GM23338 (cell line): ENCODE measurements around the gene PTPRN2. TPM values are rescaled to one million over a fixed set of nuclear protein-coding genes. Genes with fewer than 3 reads are reported as not detected.

Experiments
- EZH2 ChIP-seq: fragments of 200-600 bp; sonication (generic); IDR thresholded peaks from one replicate; pipeline ENCODE4 v1.8.0; 2017; ENCODE audit warnings: antibody characterized with exemption, mild to moderate bottlenecking, low read depth; ENCODE audit not compliant: unreplicated experiment
- EZH2phosphoT487 ChIP-seq: fragments of 200-600 bp; sonication (generic); IDR thresholded peaks from one replicate; pipeline ENCODE4 v1.8.1; 2018; ENCODE audit warnings: antibody characterized with exemption; ENCODE audit not compliant: unreplicated experiment
- JUNB ChIP-seq: IDR thresholded peaks from one replicate; pipeline ENCODE4 v1.6.1; 2016; ENCODE audit warnings: antibody characterized with exemption; ENCODE audit not compliant: unreplicated experiment
- STAT1 ChIP-seq: IDR thresholded peaks from one replicate; pipeline ENCODE4 v1.6.1; 2016; ENCODE audit warnings: antibody characterized with exemption; ENCODE audit not compliant: unreplicated experiment
- ZNF114 ChIP-seq: fragments of 250-450 bp; sonication (Bioruptor Pico); IDR thresholded peaks from 2 replicates; pipeline ENCODE4 v1.5.0; 2020; ENCODE audit warnings: mild to moderate bottlenecking, moderate library complexity
- polyA plus RNA-seq: library from polyadenylated mRNA; unstranded; fragments of >200 nt; fragmentation: Nextera tagmentation; extraction: Ambion mirVana; gene quantifications from 2 replicates; pipeline ENCODE4 v1.2.1, GENCODE V29; 2016
- total RNA-seq: library from RNA; depleted of rRNA; stranded (reverse); fragments of >200 nt; shearing (Covaris generic); gene quantifications from 2 replicates; pipeline ENCODE4 v1.2.3, GENCODE V29; 2014
- TF ChIP-seq, protein P1 (sequence below): fragments of 250-450 bp; sonication (Bioruptor Pico); IDR thresholded peaks from 2 replicates; pipeline ENCODE4 v1.5.0; 2020; ENCODE audit warnings: mild to moderate bottlenecking, moderate library complexity
- TF ChIP-seq, protein P2 (sequence below), 2 experiments: fragments of 200-600 bp in 1 of 2; sonication (generic) in 1 of 2; conservative IDR thresholded peaks; 2 replicates each; pipeline versions ENCODE4 v1.5.1 to v1.6.1; 2016 to 2017; ENCODE audit warnings: antibody characterized with exemption in 2 of 2, low read depth in 2 of 2, mild to moderate bottlenecking in 2 of 2, moderate library complexity in 1 of 2
- TF ChIP-seq, protein P3 (sequence below): IDR thresholded peaks from one replicate; pipeline ENCODE4 v1.6.1; 2018; ENCODE audit warnings: antibody characterized with exemption; ENCODE audit not compliant: unreplicated experiment

Gene PTPRN2
- total and polyA plus RNA-seq, 2 experiments from 2014 or later: 0.87 to 4.0 TPM

DNA sequence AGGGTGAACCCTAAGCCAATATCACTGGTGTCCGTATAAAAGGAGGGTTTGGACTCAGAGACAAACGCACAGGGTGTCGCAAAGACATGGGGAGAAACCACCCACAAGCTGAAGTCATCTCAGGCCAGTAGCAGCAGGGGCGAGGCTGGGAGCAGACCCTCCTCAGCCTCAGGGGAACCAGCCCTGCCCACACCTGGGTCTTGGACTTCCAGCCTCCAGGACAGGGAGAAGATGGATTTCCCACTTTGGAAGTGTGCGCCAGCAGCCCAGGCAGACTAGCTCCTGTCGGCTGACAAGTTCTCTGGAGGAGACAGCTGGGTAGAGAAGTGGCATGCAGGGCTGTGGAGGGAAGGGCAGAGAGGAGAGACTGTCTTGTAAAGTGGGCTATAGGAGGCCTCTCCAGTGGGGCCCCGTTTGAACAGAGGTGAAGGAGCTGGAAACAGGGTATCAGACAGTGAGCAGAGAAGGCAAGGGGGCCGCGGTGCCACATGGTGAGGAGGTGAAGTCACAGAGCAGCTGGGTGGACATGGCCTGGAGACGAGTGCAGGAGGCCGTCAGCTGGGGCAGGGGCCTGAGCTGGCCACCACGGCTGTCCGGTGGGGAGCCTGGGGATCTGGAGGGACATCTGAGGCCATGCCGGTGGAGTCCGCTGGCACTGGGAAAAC, 475.6 kb downstream of the PTPRN2 start (continued):
- TF ChIP-seq, protein P1, sequence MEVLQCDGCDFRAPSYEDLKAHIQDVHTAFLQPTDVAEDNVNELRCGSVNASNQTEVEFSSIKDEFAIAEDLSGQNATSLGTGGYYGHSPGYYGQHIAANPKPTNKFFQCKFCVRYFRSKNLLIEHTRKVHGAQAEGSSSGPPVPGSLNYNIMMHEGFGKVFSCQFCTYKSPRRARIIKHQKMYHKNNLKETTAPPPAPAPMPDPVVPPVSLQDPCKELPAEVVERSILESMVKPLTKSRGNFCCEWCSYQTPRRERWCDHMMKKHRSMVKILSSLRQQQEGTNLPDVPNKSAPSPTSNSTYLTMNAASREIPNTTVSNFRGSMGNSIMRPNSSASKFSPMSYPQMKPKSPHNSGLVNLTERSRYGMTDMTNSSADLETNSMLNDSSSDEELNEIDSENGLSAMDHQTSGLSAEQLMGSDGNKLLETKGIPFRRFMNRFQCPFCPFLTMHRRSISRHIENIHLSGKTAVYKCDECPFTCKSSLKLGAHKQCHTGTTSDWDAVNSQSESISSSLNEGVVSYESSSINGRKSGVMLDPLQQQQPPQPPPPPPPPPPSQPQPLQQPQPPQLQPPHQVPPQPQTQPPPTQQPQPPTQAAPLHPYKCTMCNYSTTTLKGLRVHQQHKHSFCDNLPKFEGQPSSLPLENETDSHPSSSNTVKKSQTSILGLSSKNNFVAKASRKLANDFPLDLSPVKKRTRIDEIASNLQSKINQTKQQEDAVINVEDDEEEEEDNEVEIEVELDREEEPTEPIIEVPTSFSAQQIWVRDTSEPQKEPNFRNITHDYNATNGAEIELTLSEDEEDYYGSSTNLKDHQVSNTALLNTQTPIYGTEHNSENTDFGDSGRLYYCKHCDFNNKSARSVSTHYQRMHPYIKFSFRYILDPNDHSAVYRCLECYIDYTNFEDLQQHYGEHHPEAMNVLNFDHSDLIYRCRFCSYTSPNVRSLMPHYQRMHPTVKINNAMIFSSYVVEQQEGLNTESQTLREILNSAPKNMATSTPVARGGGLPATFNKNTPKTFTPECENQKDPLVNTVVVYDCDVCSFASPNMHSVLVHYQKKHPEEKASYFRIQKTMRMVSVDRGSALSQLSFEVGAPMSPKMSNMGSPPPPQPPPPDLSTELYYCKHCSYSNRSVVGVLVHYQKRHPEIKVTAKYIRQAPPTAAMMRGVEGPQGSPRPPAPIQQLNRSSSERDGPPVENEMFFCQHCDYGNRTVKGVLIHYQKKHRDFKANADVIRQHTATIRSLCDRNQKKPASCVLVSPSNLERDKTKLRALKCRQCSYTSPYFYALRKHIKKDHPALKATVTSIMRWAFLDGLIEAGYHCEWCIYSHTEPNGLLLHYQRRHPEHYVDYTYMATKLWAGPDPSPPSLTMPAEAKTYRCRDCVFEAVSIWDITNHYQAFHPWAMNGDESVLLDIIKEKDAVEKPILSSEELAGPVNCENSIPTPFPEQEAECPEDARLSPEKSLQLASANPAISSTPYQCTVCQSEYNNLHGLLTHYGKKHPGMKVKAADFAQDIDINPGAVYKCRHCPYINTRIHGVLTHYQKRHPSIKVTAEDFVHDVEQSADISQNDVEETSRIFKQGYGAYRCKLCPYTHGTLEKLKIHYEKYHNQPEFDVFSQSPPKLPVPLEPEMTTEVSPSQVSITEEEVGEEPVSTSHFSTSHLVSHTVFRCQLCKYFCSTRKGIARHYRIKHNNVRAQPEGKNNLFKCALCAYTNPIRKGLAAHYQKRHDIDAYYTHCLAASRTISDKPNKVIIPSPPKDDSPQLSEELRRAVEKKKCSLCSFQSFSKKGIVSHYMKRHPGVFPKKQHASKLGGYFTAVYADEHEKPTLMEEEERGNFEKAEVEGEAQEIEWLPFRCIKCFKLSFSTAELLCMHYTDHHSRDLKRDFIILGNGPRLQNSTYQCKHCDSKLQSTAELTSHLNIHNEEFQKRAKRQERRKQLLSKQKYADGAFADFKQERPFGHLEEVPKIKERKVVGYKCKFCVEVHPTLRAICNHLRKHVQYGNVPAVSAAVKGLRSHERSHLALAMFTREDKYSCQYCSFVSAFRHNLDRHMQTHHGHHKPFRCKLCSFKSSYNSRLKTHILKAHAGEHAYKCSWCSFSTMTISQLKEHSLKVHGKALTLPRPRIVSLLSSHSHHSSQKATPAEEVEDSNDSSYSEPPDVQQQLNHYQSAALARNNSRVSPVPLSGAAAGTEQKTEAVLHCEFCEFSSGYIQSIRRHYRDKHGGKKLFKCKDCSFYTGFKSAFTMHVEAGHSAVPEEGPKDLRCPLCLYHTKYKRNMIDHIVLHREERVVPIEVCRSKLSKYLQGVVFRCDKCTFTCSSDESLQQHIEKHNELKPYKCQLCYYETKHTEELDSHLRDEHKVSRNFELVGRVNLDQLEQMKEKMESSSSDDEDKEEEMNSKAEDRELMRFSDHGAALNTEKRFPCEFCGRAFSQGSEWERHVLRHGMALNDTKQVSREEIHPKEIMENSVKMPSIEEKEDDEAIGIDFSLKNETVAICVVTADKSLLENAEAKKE: no peak
- no peak for TF ChIP-seq STAT1
- no peak for TF ChIP-seq ZNF114
- TF ChIP-seq, protein P2, sequence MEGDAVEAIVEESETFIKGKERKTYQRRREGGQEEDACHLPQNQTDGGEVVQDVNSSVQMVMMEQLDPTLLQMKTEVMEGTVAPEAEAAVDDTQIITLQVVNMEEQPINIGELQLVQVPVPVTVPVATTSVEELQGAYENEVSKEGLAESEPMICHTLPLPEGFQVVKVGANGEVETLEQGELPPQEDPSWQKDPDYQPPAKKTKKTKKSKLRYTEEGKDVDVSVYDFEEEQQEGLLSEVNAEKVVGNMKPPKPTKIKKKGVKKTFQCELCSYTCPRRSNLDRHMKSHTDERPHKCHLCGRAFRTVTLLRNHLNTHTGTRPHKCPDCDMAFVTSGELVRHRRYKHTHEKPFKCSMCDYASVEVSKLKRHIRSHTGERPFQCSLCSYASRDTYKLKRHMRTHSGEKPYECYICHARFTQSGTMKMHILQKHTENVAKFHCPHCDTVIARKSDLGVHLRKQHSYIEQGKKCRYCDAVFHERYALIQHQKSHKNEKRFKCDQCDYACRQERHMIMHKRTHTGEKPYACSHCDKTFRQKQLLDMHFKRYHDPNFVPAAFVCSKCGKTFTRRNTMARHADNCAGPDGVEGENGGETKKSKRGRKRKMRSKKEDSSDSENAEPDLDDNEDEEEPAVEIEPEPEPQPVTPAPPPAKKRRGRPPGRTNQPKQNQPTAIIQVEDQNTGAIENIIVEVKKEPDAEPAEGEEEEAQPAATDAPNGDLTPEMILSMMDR (conservative IDR thresholded peaks at IDR 0.05; ENCODE audit: low read depth in 2 of 2): no peak
- TF ChIP-seq JUNB: no peak
- TF ChIP-seq EZH2phosphoT487: no peak
- TF ChIP-seq, protein P3, sequence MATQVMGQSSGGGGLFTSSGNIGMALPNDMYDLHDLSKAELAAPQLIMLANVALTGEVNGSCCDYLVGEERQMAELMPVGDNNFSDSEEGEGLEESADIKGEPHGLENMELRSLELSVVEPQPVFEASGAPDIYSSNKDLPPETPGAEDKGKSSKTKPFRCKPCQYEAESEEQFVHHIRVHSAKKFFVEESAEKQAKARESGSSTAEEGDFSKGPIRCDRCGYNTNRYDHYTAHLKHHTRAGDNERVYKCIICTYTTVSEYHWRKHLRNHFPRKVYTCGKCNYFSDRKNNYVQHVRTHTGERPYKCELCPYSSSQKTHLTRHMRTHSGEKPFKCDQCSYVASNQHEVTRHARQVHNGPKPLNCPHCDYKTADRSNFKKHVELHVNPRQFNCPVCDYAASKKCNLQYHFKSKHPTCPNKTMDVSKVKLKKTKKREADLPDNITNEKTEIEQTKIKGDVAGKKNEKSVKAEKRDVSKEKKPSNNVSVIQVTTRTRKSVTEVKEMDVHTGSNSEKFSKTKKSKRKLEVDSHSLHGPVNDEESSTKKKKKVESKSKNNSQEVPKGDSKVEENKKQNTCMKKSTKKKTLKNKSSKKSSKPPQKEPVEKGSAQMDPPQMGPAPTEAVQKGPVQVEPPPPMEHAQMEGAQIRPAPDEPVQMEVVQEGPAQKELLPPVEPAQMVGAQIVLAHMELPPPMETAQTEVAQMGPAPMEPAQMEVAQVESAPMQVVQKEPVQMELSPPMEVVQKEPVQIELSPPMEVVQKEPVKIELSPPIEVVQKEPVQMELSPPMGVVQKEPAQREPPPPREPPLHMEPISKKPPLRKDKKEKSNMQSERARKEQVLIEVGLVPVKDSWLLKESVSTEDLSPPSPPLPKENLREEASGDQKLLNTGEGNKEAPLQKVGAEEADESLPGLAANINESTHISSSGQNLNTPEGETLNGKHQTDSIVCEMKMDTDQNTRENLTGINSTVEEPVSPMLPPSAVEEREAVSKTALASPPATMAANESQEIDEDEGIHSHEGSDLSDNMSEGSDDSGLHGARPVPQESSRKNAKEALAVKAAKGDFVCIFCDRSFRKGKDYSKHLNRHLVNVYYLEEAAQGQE: no peak
- no peak for TF ChIP-seq EZH2
